Effector CD4-positive, alpha-beta T cell (primary cell): ENCODE measurements around the gene SPRR1A.

Source experiments
- DNase-seq: peaks from one replicate; pipeline ENCODE4 v3.0.0-alpha.2; 2020

Gene SPRR1A

DNA sequence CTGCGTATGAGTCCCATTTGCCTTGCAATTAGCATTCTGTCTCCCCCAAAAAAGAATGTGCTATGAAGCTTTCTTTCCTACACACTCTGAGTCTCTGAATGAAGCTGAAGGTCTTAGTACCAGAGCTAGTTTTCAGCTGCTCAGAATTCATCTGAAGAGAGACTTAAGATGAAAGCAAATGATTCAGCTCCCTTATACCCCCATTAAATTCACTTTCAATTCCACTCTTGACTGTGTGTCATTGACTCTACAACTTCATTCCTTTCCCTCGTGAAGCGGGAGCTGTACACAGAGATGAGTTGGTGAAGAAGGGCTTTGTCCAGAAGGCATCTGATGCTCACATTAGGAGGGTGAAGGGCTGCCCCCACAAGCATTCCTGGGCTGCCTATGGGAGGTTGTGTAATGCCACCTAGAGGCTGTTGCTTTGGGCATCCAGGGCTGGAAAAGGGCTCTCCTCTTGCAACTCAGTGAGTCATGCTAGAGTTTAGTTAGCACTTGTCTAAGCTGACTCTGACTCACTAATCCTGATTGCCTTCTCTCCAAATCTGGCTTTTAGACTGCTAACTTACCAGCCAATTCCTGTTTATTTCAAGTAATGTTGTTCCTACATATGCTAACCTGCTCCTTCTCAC lies 48.9 kb downstream of the SPRR1A start:
- no peak for DNase-seq

DNA sequence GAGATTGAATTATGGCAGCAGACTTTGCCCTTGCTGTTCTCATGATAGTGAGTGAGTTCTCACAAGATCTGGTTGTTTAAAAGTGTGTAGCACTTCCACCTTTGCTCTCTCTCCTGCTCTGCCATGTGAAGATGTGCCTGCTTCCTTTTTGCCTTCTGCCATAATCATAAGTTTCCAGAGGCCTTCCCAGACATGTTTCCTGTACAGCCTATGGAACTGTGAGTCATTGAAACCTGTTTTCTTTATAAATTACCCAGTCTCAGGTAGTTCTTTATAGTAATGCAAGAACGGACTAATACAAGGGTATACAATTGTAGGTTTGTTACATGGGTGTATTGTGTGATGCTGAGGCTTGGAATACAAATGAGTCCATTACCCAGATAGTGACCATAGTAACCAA lies 51.3 kb downstream of the SPRR1A start:
- no peak for DNase-seq
